SK-N-SH treated with all-trans-retinoic acid at 6 μM for 48 hours (cell line): Measurements from ENCODE around the gene FAM3D.
A peak's percentile ranks its signal among the peaks of the same experiment; 100 is the strongest.

Experiments
- ATAC-seq: fragments of 200-7000 bp; cut with Tn5 transposase; 3 replicates; pipeline ENCODE4 v1.9.1; 2020; ENCODE audit warnings: mild to moderate bottlenecking, moderate library complexity
- ARNTL ChIP-seq: fragments of 450-650 bp; formaldehyde crosslinking; IDR thresholded peaks from 2 replicates; pipeline ENCODE4 v1.5.0; 2020; ENCODE audit warnings: low read depth, mild to moderate bottlenecking, moderate library complexity, borderline replicate concordance
- BACH2 ChIP-seq: fragments of 250-450 bp; sonication (Bioruptor Pico); IDR thresholded peaks from 2 replicates; pipeline ENCODE4 v1.9.0; 2021; ENCODE audit warnings: mild to moderate bottlenecking, borderline replicate concordance
- CSDC2 ChIP-seq: fragments of 250-450 bp; sonication (Bioruptor Pico); IDR thresholded peaks from 2 replicates; pipeline ENCODE4 v1.5.0; 2020; ENCODE audit warnings: mild to moderate bottlenecking, moderate library complexity
- ESRRG ChIP-seq: fragments of 250-450 bp; sonication (Bioruptor Pico); IDR thresholded peaks from 2 replicates; pipeline ENCODE4 v1.6.1; 2021; ENCODE audit warnings: mild to moderate bottlenecking
- GLIS3 ChIP-seq: fragments of 250-450 bp; sonication (Bioruptor Pico); IDR thresholded peaks from 2 replicates; pipeline ENCODE4 v1.5.0; 2020; ENCODE audit warnings: mild to moderate bottlenecking, moderate library complexity
- ISL1 ChIP-seq: fragments of 250-450 bp; sonication (Bioruptor Pico); IDR thresholded peaks from 2 replicates; pipeline ENCODE4 v2.1.2; 2022; ENCODE audit warnings: mild to moderate bottlenecking, moderate library complexity
- OSR1 ChIP-seq: fragments of 250-450 bp; sonication (Bioruptor Pico); IDR thresholded peaks from 2 replicates; pipeline ENCODE4 v1.8.0; 2022; ENCODE audit warnings: moderate library complexity, mild to moderate bottlenecking, inconsistent platforms
- PPARA ChIP-seq: fragments of 250-450 bp; sonication (Bioruptor Pico); IDR thresholded peaks from 2 replicates; pipeline ENCODE4 v1.5.0; 2020; ENCODE audit warnings: mild to moderate bottlenecking, borderline replicate concordance
- RARB ChIP-seq: fragments of 250-450 bp; sonication (Bioruptor Pico); IDR thresholded peaks from 2 replicates; pipeline ENCODE4 v1.8.0; 2021; ENCODE audit warnings: mild to moderate bottlenecking, moderate library complexity
- SNAI2 ChIP-seq: fragments of 250-450 bp; sonication (Bioruptor Pico); IDR thresholded peaks from 2 replicates; pipeline ENCODE4 v1.5.0; 2020; ENCODE audit warnings: mild to moderate bottlenecking, moderate library complexity
- TCF4 ChIP-seq: fragments of 250-450 bp; sonication (Bioruptor Pico); IDR thresholded peaks from 2 replicates; pipeline ENCODE4 v1.8.0; 2021; ENCODE audit warnings: mild to moderate bottlenecking, moderate library complexity, borderline replicate concordance
- TOX ChIP-seq: fragments of 250-450 bp; sonication (Bioruptor Pico); IDR thresholded peaks from 2 replicates; pipeline ENCODE4 v1.8.0; 2021; ENCODE audit warnings: mild to moderate bottlenecking, moderate library complexity, borderline replicate concordance
- ZC3H10 ChIP-seq: fragments of 250-450 bp; sonication (Bioruptor Pico); IDR thresholded peaks from 2 replicates; pipeline ENCODE4 v1.5.1; 2021; ENCODE audit warnings: mild to moderate bottlenecking, moderate library complexity
- ZFP3 ChIP-seq: fragments of 250-450 bp; sonication (Bioruptor Pico); IDR thresholded peaks from 2 replicates; pipeline ENCODE4 v1.5.0; 2020; ENCODE audit warnings: mild to moderate bottlenecking, moderate library complexity
- ZFP30 ChIP-seq: fragments of 450-650 bp; formaldehyde crosslinking; IDR thresholded peaks from 2 replicates; pipeline ENCODE4 v1.5.0; 2022; ENCODE audit warnings: mild to moderate bottlenecking, moderate library complexity
- ZNF565 ChIP-seq: fragments of 450-650 bp; formaldehyde crosslinking; conservative IDR thresholded peaks from 2 replicates; pipeline ENCODE4 v1.5.0; 2020; ENCODE audit warnings: low read depth, mild to moderate bottlenecking, moderate library complexity
- ZNF70 ChIP-seq: fragments of 450-650 bp; formaldehyde crosslinking; IDR thresholded peaks from 2 replicates; pipeline ENCODE4 v1.5.0; 2020; ENCODE audit warnings: mild to moderate bottlenecking, moderate library complexity
- ZNF8 ChIP-seq: fragments of 450-650 bp; formaldehyde crosslinking; IDR thresholded peaks from 2 replicates; pipeline ENCODE4 v1.5.0; 2020; ENCODE audit warnings: mild to moderate bottlenecking, moderate library complexity
- TF ChIP-seq, protein P1 (sequence below): fragments of 250-450 bp; sonication (Bioruptor Pico); IDR thresholded peaks from 2 replicates; pipeline ENCODE4 v1.5.1; 2020; ENCODE audit warnings: low read depth, mild to moderate bottlenecking, moderate library complexity
- TF ChIP-seq, protein P2 (sequence below): fragments of 250-450 bp; sonication (Bioruptor Pico); IDR thresholded peaks from 2 replicates; pipeline ENCODE4 v1.8.0; 2021; ENCODE audit warnings: low read depth, mild to moderate bottlenecking, moderate library complexity, borderline replicate concordance
- TF ChIP-seq, protein P3 (sequence below): fragments of 250-450 bp; sonication (Bioruptor Pico); IDR thresholded peaks from 2 replicates; pipeline ENCODE4 v1.5.1; 2021; ENCODE audit warnings: mild to moderate bottlenecking, moderate library complexity
- TF ChIP-seq, protein P4 (sequence below): fragments of 250-450 bp; sonication (Bioruptor Pico); IDR thresholded peaks from 2 replicates; pipeline ENCODE4 v1.8.0; 2020; ENCODE audit warnings: mild to moderate bottlenecking, moderate library complexity, borderline replicate concordance

Gene FAM3D

DNA sequence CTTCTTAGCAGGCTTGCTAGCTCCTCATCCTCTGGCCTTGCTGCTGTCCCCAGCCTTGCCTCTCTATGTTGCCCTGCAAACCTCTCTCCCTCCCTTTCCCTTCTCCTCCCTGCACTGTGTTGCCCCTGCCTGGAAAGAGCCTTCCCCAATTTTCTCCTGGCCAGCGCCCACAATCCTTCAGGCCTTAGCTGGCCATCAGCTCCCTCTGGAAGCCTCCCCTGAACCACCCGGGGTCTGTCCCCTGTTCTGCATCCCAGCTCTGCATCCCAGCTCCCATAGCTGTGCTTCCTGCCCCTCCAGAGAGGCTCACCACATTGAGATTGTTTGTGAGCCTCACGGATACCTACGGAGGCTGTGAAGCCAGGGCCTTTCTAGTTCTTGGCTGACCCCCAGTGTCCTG is 23.7 kb downstream of the FAM3D start:
- ATAC-seq: no peak
- no peak for TF ChIP-seq PPARA

DNA sequence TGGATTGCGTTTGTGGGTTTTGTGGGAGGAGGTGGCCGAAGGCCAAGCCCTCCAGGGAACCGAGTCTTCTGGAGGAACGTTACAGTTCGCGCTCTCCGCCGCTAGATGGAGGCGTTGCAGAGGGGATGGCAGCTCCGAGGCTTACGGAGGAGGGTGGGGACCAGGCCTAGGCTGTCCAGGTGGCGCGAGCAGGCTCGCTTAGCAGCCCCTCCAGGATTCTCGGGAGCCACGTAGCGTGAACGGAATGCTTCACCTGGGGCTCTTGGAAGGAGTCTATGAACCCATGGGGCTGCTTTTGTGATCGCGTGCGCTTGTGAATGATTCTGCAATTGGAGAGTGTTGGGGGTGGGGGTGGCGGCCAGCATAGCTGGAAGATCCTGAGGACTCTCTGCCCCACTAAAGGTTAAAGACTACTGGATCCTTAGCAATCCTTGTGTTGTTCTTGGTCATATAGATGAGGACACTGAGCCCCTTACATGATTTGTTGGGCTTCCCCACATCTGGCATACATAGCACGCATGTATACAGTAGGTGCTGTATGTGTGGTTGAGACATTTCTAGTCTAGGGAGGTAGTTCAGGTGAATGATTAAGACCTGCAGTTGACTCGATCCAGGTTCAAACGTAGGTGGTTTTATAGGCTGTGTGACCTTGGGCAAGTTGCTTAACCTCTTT is 25.7 kb downstream of the FAM3D start:
- TF ChIP-seq TOX (CRISPR knock-in tag): no peak
- TF ChIP-seq ZFP3 (CRISPR knock-in tag): no peak
- TF ChIP-seq, protein P1, sequence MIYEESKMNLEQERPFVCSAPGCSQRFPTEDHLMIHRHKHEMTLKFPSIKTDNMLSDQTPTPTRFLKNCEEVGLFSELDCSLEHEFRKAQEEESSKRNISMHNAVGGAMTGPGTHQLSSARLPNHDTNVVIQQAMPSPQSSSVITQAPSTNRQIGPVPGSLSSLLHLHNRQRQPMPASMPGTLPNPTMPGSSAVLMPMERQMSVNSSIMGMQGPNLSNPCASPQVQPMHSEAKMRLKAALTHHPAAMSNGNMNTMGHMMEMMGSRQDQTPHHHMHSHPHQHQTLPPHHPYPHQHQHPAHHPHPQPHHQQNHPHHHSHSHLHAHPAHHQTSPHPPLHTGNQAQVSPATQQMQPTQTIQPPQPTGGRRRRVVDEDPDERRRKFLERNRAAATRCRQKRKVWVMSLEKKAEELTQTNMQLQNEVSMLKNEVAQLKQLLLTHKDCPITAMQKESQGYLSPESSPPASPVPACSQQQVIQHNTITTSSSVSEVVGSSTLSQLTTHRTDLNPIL (CRISPR knock-in tag): no peak
- no peak for TF ChIP-seq ISL1 (CRISPR knock-in tag)
- no peak for TF ChIP-seq SNAI2 (CRISPR knock-in tag)
- no peak for TF ChIP-seq ZNF70
- no peak for TF ChIP-seq GLIS3 (CRISPR knock-in tag)
- TF ChIP-seq RARB (CRISPR knock-in tag): no peak
- no peak for TF ChIP-seq ESRRG
- no peak for TF ChIP-seq BACH2 (CRISPR knock-in tag)
- TF ChIP-seq, protein P2, sequence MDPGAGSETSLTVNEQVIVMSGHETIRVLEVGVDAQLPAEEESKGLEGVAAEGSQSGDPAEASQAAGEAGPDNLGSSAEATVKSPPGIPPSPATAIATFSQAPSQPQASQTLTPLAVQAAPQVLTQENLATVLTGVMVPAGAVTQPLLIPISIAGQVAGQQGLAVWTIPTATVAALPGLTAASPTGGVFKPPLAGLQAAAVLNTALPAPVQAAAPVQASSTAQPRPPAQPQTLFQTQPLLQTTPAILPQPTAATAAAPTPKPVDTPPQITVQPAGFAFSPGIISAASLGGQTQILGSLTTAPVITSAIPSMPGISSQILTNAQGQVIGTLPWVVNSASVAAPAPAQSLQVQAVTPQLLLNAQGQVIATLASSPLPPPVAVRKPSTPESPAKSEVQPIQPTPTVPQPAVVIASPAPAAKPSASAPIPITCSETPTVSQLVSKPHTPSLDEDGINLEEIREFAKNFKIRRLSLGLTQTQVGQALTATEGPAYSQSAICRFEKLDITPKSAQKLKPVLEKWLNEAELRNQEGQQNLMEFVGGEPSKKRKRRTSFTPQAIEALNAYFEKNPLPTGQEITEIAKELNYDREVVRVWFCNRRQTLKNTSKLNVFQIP (CRISPR knock-in tag): no peak
- TF ChIP-seq TCF4 (CRISPR knock-in tag): no peak
- TF ChIP-seq, protein P3, sequence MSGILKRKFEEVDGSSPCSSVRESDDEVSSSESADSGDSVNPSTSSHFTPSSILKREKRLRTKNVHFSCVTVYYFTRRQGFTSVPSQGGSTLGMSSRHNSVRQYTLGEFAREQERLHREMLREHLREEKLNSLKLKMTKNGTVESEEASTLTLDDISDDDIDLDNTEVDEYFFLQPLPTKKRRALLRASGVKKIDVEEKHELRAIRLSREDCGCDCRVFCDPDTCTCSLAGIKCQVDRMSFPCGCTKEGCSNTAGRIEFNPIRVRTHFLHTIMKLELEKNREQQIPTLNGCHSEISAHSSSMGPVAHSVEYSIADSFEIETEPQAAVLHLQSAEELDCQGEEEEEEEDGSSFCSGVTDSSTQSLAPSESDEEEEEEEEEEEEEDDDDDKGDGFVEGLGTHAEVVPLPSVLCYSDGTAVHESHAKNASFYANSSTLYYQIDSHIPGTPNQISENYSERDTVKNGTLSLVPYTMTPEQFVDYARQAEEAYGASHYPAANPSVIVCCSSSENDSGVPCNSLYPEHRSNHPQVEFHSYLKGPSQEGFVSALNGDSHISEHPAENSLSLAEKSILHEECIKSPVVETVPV: no peak
- no peak for TF ChIP-seq ARNTL (CRISPR knock-in tag)
- TF ChIP-seq CSDC2: no peak
- TF ChIP-seq, protein P4, sequence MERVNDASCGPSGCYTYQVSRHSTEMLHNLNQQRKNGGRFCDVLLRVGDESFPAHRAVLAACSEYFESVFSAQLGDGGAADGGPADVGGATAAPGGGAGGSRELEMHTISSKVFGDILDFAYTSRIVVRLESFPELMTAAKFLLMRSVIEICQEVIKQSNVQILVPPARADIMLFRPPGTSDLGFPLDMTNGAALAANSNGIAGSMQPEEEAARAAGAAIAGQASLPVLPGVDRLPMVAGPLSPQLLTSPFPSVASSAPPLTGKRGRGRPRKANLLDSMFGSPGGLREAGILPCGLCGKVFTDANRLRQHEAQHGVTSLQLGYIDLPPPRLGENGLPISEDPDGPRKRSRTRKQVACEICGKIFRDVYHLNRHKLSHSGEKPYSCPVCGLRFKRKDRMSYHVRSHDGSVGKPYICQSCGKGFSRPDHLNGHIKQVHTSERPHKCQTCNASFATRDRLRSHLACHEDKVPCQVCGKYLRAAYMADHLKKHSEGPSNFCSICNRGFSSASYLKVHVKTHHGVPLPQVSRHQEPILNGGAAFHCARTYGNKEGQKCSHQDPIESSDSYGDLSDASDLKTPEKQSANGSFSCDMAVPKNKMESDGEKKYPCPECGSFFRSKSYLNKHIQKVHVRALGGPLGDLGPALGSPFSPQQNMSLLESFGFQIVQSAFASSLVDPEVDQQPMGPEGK (CRISPR knock-in tag): no peak
- TF ChIP-seq ZFP30 (CRISPR knock-in tag): no peak
- no peak for TF ChIP-seq ZC3H10 (CRISPR knock-in tag)
- TF ChIP-seq ZNF565: no peak
- no peak for TF ChIP-seq PPARA
- peak; percentile 98 for ATAC-seq

DNA sequence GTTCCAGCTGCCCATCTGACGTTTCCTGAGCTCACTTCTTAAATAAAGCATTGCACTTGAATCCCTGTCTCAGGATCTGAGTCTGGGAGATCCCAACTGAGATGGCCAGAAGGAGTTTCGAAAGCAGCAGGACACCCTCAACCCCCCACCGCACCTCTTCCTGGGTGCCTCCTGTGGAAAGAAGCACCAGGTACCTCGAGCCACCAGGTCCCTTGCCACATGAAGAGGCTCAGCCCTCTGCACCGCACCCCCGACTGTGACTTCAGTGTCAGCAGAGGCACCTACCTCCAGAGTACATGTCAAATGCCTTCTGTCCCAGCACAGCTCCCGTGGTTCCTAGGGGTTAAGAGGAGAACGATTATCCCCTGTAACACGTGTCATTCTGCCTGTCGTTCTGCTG is 26.7 kb downstream of the FAM3D start:
- TF ChIP-seq ZNF8 (CRISPR knock-in tag) (no peak), TCF4 (CRISPR knock-in tag) (no peak), ESRRG (no peak)
- TF ChIP-seq, protein P4 (CRISPR knock-in tag): no peak
- TF ChIP-seq, all 23 proteins: peak for 0
- no peak for ATAC-seq

DNA sequence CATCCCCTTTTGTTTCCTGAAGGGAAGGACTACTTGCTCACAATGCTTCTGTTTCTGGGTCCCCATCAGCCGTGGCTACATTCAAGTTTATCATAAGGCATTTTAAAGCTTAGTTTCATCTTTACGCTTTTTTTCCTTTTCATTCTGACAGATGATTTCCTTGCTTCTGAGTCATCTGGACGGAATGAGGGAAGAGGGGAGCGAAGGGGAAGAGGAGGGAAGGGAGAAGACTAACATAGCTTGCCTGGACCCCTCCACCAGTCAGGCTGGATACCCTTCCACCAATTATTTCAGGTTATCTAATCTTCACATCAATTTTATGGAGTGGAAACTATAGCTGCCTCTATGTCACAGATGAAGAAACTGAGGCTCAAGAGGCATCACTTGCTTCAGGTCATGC is 27.6 kb downstream of the FAM3D start:
- peak; percentile 22; the same call in 2 of the 3 replicates for ATAC-seq
- TF ChIP-seq, protein P3: no peak
- TF ChIP-seq, protein P4 (CRISPR knock-in tag): no peak
- TF ChIP-seq ARNTL (CRISPR knock-in tag) (no peak), GLIS3 (CRISPR knock-in tag) (no peak), OSR1 (CRISPR knock-in tag) (no peak), PPARA (no peak)
